D721Med (cell line): ENCODE data around the gene MTUS2.

Source experiments
- DNase-seq: peaks from one replicate; pipeline ENCODE4 v3.0.0; 2011; ENCODE audit warnings: low spot score; ENCODE audit not compliant: insufficient read length
- FAIRE-seq: peaks from 2 replicates; lab custom pipeline; 2011; peaks lifted over from hg19 to GRCh38; lab: Jason Lieb, UNC
- CTCF ChIP-seq: IDR thresholded peaks from 2 replicates; pipeline ENCODE4 v1.5.1; 2012; ENCODE audit warnings: mild to moderate bottlenecking, control low read depth; ENCODE audit not compliant: insufficient read depth; ENCODE audit errors: missing control alignments

The MTUS2 gene

GRCh38 chr13:29427937-29428309, 607.8 kb downstream of the MTUS2 start:
- FAIRE-seq = no peak
- no peak for DNase-seq
- TF ChIP-seq CTCF = no peak

- FAIRE-seq = no peak
- DNase-seq = no peak
- no peak for TF ChIP-seq CTCF
Measured at GRCh38 chr13:29428310-29429181, 608.4 kb downstream of the MTUS2 start.

- TF ChIP-seq CTCF = no peak
- no peak for DNase-seq
- FAIRE-seq = no peak
Measured at GRCh38 chr13:29429286-29429900, 609.3 kb downstream of the MTUS2 start.

- no peak for DNase-seq
- TF ChIP-seq CTCF = no peak
- no peak for FAIRE-seq
Measured at GRCh38 chr13:29434217-29434945, 614.2 kb downstream of the MTUS2 start.

- no peak for TF ChIP-seq CTCF
- FAIRE-seq (no peak), DNase-seq (no peak)
Measured at GRCh38 chr13:29435125-29435911, 615.2 kb downstream of the MTUS2 start.

GRCh38 chr13:29436291-29436690, 616.2 kb downstream of the MTUS2 start:
- no peak for TF ChIP-seq CTCF
- DNase-seq (no peak), FAIRE-seq (no peak)
